ENCODE results near the gene ARL10.

DNA sequence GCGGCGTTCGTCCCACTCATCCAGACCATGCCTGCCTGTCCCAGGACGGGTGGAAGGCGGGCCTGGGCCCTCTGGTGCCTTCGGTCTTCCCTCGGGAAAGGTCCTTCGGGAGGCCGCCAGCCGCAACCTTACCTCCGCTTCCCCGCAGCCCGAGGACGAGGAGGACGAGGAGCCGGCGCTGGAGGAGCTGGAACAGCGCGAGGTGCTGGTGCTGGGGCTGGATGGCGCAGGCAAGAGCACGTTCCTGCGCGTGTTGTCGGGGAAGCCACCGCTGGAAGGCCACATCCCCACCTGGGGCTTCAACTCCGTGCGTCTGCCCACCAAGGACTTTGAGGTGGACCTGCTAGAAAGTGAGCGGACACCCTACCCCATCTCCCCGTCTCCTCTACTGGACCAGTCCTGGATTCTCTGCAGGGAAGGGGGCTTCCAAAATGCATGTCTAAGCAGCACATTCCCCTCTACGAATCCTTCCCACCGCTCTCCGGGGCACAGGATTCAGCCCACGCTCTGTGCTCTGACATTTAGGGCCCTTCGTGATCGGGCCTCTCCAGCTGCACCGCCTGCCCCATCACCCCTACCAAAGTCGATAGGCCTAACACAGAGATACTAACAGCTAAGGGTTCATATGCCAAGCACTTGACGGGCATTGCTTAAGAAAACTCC is 1.1 kb downstream of the ARL10 start:
- TF ChIP-seq, protein P1, sequence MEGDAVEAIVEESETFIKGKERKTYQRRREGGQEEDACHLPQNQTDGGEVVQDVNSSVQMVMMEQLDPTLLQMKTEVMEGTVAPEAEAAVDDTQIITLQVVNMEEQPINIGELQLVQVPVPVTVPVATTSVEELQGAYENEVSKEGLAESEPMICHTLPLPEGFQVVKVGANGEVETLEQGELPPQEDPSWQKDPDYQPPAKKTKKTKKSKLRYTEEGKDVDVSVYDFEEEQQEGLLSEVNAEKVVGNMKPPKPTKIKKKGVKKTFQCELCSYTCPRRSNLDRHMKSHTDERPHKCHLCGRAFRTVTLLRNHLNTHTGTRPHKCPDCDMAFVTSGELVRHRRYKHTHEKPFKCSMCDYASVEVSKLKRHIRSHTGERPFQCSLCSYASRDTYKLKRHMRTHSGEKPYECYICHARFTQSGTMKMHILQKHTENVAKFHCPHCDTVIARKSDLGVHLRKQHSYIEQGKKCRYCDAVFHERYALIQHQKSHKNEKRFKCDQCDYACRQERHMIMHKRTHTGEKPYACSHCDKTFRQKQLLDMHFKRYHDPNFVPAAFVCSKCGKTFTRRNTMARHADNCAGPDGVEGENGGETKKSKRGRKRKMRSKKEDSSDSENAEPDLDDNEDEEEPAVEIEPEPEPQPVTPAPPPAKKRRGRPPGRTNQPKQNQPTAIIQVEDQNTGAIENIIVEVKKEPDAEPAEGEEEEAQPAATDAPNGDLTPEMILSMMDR (IDR thresholded peaks at IDR 0.05) = no peak
- no peak for TF ChIP-seq EZH2 (IDR thresholded peaks at IDR 0.05; ENCODE audit: borderline replicate concordance, insufficient read depth, low read depth, low read length, poor library complexity, severe bottlenecking)
